Measurements from ENCODE around the gene CNIH2.
"Not testable (repeated sequence)": the region's sequence is repeated elsewhere in the genome, so short reads cannot be mapped to it uniquely, and the experiment has no call there.

CNIH2 gene

GRCh38 chr11:66259956-66260355 is 18.0 kb upstream of the CNIH2 start:
- DNase-seq: no peak

- DNase-seq: no peak
Measured at GRCh38 chr11:66261578-66261977, 16.4 kb upstream of the CNIH2 start.

- no peak for DNase-seq
Measured at GRCh38 chr11:66262191-66262590, 15.8 kb upstream of the CNIH2 start.

- DNase-seq: no peak
Measured at GRCh38 chr11:66262696-66263095, 15.3 kb upstream of the CNIH2 start.

GRCh38 chr11:66263231-66263630 is 14.7 kb upstream of the CNIH2 start:
- DNase-seq: no peak

GRCh38 chr11:66263785-66264184 is 14.2 kb upstream of the CNIH2 start:
- DNase-seq: no peak

- DNase-seq: no peak
Measured at GRCh38 chr11:66264383-66264782, 13.6 kb upstream of the CNIH2 start.

- peak; percentile 55 for DNase-seq
Measured at GRCh38 chr11:66264914-66265313, 13.1 kb upstream of the CNIH2 start.

GRCh38 chr11:66265531-66266377 is 12.2 kb upstream of the CNIH2 start:
- DNase-seq: no peak

GRCh38 chr11:66266378-66267038 is 11.5 kb upstream of the CNIH2 start:
- no peak for DNase-seq

- DNase-seq: no peak
Measured at GRCh38 chr11:66267039-66267378, 11.0 kb upstream of the CNIH2 start.

GRCh38 chr11:66267379-66268243 is 10.4 kb upstream of the CNIH2 start:
- peak; percentile 91 for DNase-seq

GRCh38 chr11:66268244-66268951 is 9.6 kb upstream of the CNIH2 start, which contains the start of gene RAB1B:
RAB1B (plus strand) TSS chr11:66268639; CDS start chr11:66268680, 41 bp downstream.
- peak; percentile 100 for DNase-seq

- peak; percentile 30 for DNase-seq
Measured at GRCh38 chr11:66268952-66269905, 8.7 kb upstream of the CNIH2 start.

- no peak for DNase-seq
Measured at GRCh38 chr11:66271816-66272215, 6.2 kb upstream of the CNIH2 start.

- DNase-seq: peak; percentile 28
Measured at GRCh38 chr11:66272596-66272995, 5.4 kb upstream of the CNIH2 start.

GRCh38 chr11:66274219-66274618 is 3.8 kb upstream of the CNIH2 start:
- no peak for DNase-seq

GRCh38 chr11:66275396-66275795 is 2.6 kb upstream of the CNIH2 start:
- DNase-seq: no peak

- DNase-seq: no peak
Measured at GRCh38 chr11:66275984-66276612, 1.9 kb upstream of the CNIH2 start.

GRCh38 chr11:66276619-66277018 is 1.4 kb upstream of the CNIH2 start:
- not testable (repeated sequence) for DNase-seq

GRCh38 chr11:66277064-66277463 is 911 bp upstream of the CNIH2 start:
- not testable (repeated sequence) for DNase-seq
